Pancreas (tissue), 10 donors: Measurements from ENCODE around the gene TMPRSS6. TPM values are rescaled to one million over a fixed set of nuclear protein-coding genes. Genes with fewer than 3 reads are reported as not detected.

Experiments
- ATAC-seq, 4 donors: fragments of 200-7000 bp; cut with Tn5 transposase; one replicate each; pipeline versions ENCODE4 v1.8.0 to v1.9.1; 2020; ENCODE audit warnings: mild to moderate bottlenecking in 4 of 4, moderate library complexity in 4 of 4
- DNase-seq, 6 donors: peaks; one replicate each; pipeline ENCODE4 v3.0.0-alpha.2; 2020
- FAIRE-seq: peaks from 2 replicates; lab custom pipeline; 2012; peaks lifted over from hg19 to GRCh38; lab: Jason Lieb, UNC
- H3K27ac ChIP-seq, 4 donors: fragments of 200-600 bp; sonication (generic); 1 replicate in 3 of 4; 2 replicates in 1 of 4; pipeline versions ENCODE4 v1.5.0 to v1.8.0; 2020
- H3K27me3 ChIP-seq, 4 donors: fragments of 200-600 bp; one replicate each; pipeline ENCODE4 v1.8.0; 2021
- H3K36me3 ChIP-seq, 3 donors: fragments of 200-600 bp; sonication (generic) in 1 of 3; one replicate each; pipeline versions ENCODE4 v1.5.0 to v1.8.0; 2020 to 2021
- H3K4me1 ChIP-seq, 3 donors: fragments of 200-600 bp; one replicate each; pipeline ENCODE4 v1.8.0; 2021
- H3K4me3 ChIP-seq, 4 donors: fragments of 200-600 bp; sonication (generic) in 2 of 4; one replicate each; pipeline versions ENCODE4 v1.5.0 to v1.8.0; 2020 to 2021
- H3K9me3 ChIP-seq, 4 donors: fragments of 200-600 bp; one replicate each; pipeline ENCODE4 v1.8.0; 2021
- WGBS, 2 donors: extraction: QIAGEN DNeasy Blood & Tissue Kit; methylation state at CpG; one replicate each; pipeline ENCODE4 v1.1.7; 2013; 5-methylcytosine and 5-hydroxymethylcytosine counted together
- intact Hi-C, 3 donors: fragments of 100-400 bp; cut with DNase I; formaldehyde crosslinking; loops; one replicate each; pipeline versions ENCODE4 v1.11.1 to v1.14.2; 2022
- polyA plus RNA-seq, 2 donors: library from polyadenylated mRNA; stranded (reverse); fragments of 200-250 nt; gene quantifications; one replicate each; pipeline ENCODE4 v1.2.3, GENCODE V29; 2013
- total RNA-seq, 6 donors: library from RNA; stranded (reverse); fragmentation: NEBNext Ultra II Directional in 4 of 6; extraction: Animal tissue kit (Norgen Biotek cat#: 25700) in 4 of 6; gene quantifications; one replicate each; pipeline versions ENCODE4 v1.2.1 to v1.2.4, GENCODE V29; 2021 to 2023
- TF ChIP-seq, protein P1 (sequence below), 4 donors: fragments of 200-600 bp; sonication (generic) in 3 of 4; IDR thresholded peaks; one replicate each; pipeline versions ENCODE4 v1.5.0 to v1.8.0; 2021; ENCODE audit warnings: antibody characterized with exemption in 4 of 4
- donor health status: healthy with polysubstance abuse.
- donor health status: DM: no; HTN: no; CAD: no; lungs with moderate emphysema.
- donor health status: DM: no; HTN: no; CAD: no.
- donor health status: control.
- donor health status: control.
- donor health status: Bipolar disorder and iron deficiency.
- donor health status: DM: yes; HTN: yes; CAD: no.
- donor health status: DM: no; HTN: no; CAD: no.
- donor health status: DM: no; HTN: no; CAD: no.
- donor health status: DM: yes; HTN: yes; CAD: no.

TMPRSS6 gene
- total RNA-seq, result 1 to 10 TPM in 1 of 6 donors, under 1 TPM in 5; 0.13 to 1.0 (median 0.30) TPM
- 1 to 10 TPM; 1.3 to 3.1 TPM for polyA plus RNA-seq

DNA sequence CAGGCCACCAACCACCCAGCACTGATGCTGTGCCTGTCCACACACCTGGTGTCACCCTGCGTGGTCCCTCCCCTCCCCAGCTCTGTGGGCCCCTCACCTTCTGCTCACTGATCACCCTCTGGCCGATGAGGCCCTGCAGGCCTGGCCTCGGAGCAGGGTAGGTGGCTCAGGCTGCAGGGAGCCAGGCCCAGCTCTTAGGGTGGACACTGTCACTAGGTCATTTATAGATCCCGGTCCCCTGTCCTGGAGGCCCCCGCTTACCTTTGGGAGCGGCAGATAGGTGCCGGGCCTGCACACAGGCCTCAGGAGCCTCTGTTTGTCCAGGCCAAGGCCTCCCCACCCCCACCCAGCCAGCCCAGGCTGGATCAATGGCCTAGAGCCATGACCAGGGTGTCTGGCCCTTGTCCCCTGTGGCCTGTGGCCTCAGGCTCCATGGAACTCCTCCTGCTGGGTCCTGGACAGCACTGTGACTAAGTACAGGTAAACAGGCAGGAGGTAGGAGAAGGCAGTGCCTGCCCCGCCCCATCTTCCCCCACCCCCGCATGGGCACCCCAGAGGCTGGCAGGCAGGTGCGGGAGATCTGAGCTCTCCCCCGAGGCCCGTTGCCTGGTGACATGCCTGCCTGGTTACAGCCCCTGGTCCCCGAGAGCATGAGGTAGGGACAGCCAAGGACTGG is at the start of gene TMPRSS6:
Gene TMPRSS6 (minus strand): TSS at position 472 of the 676 bp plus-strand sequence. CDS start 6,296 bp downstream, outside the sequence.
- TF ChIP-seq, protein P1, sequence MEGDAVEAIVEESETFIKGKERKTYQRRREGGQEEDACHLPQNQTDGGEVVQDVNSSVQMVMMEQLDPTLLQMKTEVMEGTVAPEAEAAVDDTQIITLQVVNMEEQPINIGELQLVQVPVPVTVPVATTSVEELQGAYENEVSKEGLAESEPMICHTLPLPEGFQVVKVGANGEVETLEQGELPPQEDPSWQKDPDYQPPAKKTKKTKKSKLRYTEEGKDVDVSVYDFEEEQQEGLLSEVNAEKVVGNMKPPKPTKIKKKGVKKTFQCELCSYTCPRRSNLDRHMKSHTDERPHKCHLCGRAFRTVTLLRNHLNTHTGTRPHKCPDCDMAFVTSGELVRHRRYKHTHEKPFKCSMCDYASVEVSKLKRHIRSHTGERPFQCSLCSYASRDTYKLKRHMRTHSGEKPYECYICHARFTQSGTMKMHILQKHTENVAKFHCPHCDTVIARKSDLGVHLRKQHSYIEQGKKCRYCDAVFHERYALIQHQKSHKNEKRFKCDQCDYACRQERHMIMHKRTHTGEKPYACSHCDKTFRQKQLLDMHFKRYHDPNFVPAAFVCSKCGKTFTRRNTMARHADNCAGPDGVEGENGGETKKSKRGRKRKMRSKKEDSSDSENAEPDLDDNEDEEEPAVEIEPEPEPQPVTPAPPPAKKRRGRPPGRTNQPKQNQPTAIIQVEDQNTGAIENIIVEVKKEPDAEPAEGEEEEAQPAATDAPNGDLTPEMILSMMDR (IDR thresholded peaks at IDR 0.05), result no peak
- Histone ChIP-seq H3K27ac (no peak within 1 kb of the TSS), H3K36me3 (no peaks in the 10 kb centered on the region), H3K4me1 (no peaks in the 10 kb centered on the region), H3K27me3 (no peaks in the 10 kb centered on the region), H3K4me3 (no peak within 1 kb of the TSS), H3K9me3 (no peaks in the 10 kb centered on the region)
- intact Hi-C loops, result no loop called here
- ATAC-seq (peak in 3 of 4 donors; percentile 32 to 66 (median 58)), DNase-seq (no peak), FAIRE-seq (no peak)
- WGBS, 2 donors, result 66 to 68% methylated on average over 12 to 13 of the region's 13 CpGs

GRCh38 chr22:37158963-37159290 is 49.4 kb upstream of the TMPRSS6 start:
- WGBS, 2 donors, result 56 to 67% methylated on average over 5 of the region's 5 CpGs

DNA sequence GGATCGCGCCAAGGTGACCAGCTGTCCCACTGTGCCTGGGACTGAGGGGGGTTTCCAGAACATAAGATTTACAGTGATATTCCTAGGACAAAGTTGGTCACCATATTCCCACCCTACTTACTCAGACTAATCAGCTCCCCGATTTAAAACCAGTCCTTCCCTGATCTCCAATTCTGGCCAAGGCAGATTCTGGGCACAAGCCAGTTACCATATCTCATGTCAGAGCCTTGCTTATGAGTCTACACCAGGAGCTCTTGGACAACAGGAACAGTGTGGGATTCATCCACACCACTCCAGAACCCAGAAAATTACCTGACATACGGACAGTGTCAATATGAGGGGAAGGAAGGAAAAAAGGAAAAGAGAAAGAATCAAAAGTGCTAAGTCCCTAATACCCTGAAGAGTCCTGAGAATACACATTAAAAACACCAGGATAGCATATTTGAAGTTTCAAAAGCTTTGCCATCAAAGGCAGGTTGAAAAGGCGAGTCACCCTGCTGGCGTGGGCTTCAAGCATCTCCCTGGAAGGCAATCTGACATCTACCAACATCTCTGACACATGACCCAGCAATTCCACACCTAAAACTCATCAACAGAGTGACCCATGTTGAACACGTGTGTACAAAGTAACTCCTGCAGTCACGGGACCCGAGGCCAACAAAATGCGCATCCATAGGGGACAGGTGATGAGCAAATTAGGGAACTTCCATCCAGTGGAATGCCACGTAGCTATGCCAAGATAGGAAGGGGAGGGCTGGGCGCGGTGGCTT is 48.2 kb upstream of the TMPRSS6 start:
- H3K4me3 ChIP-seq, result no peak overlapping the region
- H3K4me1 ChIP-seq, result no peaks in the 10 kb centered on the region
- intact Hi-C loops, result no loop called here
- no peak overlapping the region for H3K27ac ChIP-seq
- H3K27me3 ChIP-seq, result no peaks in the 10 kb centered on the region
- DNase-seq (peak in 1 of 6 donors; percentile 20), ATAC-seq (no peak), FAIRE-seq (no peak)
- WGBS, 2 donors, result 63 to 70% methylated on average over 13 of the region's 13 CpGs
- H3K36me3 ChIP-seq, result no peaks in the 10 kb centered on the region
- no peaks in the 10 kb centered on the region for H3K9me3 ChIP-seq
- TF ChIP-seq, protein P1 (IDR thresholded peaks at IDR 0.05), result no peak

More at GRCh38 chr22:37158963-37159290, 49.4 kb upstream of the TMPRSS6 start:
- DNase-seq, result no peak
- ATAC-seq, result no peak
- no peak for FAIRE-seq
- Histone ChIP-seq H3K9me3 (no peaks in the 10 kb centered on the region), H3K27ac (no peak overlapping the region), H3K36me3 (no peaks in the 10 kb centered on the region), H3K4me3 (no peak overlapping the region), H3K27me3 (no peaks in the 10 kb centered on the region), H3K4me1 (no peaks in the 10 kb centered on the region)
- TF ChIP-seq, protein P1 (IDR thresholded peaks at IDR 0.05), result no peak
- intact Hi-C loops, result no loop called here

DNA sequence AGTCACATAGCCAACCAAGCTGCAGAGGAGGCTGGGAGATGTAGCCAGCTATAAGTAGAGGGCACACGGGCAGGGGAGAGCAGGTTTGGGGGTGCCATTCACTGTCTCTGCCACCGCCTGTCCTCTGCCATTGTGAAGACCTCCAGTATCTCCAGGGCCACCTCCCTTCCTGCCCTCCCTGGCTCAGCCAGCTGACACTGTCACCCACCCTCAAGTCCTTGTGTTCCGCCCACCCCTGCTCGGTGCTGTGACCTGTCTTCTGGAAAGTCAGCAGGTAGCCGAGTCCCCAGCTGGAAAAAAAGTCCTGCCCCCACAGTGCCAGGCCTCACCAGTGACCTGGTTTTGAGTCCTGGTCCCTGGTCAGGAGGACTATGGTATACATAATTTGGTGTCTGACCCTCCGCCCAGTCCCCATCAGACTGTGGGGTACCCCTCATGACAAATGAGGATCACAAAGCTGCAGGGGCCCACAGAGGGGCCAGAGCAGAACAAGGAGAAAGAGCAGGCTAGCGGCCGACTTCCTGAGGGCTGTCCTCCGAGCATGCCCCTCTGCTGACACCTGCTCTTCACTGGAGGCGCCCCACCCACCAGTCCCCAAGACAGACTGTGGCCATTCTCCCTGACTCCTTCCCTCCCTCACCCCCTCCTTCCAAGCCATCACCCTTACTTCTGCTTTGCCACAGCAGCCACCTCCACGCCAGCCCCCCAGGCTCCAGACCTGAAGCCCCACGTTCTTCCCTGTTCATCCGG is 47.3 kb upstream of the TMPRSS6 start:
- Histone ChIP-seq H3K9me3 (no peaks in the 10 kb centered on the region), H3K27ac (no peak overlapping the region), H3K4me3 (no peak overlapping the region), H3K27me3 (no peaks in the 10 kb centered on the region), H3K36me3 (no peaks in the 10 kb centered on the region), H3K4me1 (no peaks in the 10 kb centered on the region)
- intact Hi-C loops, result no loop called here
- TF ChIP-seq, protein P1 (IDR thresholded peaks at IDR 0.05), result no peak
- DNase-seq, result peak in 1 of 6 donors; percentile 25
- ATAC-seq, result no peak
- no peak for FAIRE-seq
- WGBS, 2 donors, result 73 to 82% methylated on average over 13 of the region's 13 CpGs
